ENCODE results near the gene MAP3K4. TPM values are rescaled to one million over a fixed set of nuclear protein-coding genes. Genes with fewer than 3 reads are reported as not detected.

Gene MAP3K4
- total RNA-seq, 1 experiment from 2014 or later: 54.3 TPM

DNA sequence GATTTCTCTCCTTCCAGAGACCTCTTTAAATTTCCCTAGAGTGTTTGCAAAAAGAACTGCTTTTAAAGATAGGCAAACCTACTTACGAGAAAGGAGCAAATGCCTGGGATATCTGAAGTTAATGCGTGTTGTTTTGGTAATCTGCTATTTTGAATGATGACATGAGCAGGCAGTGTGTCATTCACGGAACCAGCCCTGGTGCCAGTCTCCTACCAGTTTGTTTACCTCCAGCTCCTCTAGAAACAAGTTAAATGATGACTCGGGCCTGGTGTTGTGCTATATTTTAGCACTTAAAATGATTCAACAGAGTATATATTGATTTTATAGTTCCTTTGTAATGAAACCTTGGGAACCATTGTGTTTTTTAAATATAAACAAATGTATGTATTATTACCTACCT is 41.1 kb upstream of the MAP3K4 start:
- Histone ChIP-seq H3K9ac (ENCODE audit: extremely low read depth, insufficient read length, low read length) (no peak overlapping the region), H3K56ac (ENCODE audit: insufficient read length, low read depth, low read length) (no peak overlapping the region), H3K23ac (ENCODE audit: insufficient read length, low read depth, low read length) (no peak overlapping the region), H3K9me3 (ENCODE audit: control insufficient read depth, low read depth, low read length) (no peaks in the 10 kb centered on the region), H4K8ac (replicated peaks; ENCODE audit: insufficient read length, low read depth, low read length) (no peak overlapping the region), H2AFZ (ENCODE audit: low read length) (no peak overlapping the region), H2BK120ac (ENCODE audit: low read depth, low read length, poor library complexity, severe bottlenecking) (no peak overlapping the region), H2BK12ac (ENCODE audit: insufficient read length, low read depth, low read length) (no peak overlapping the region), H3K4me1 (ENCODE audit: insufficient read depth, low read length) (no peaks in the 10 kb centered on the region), H2AK5ac (ENCODE audit: insufficient read length, low read length) (no peak overlapping the region), H2BK5ac (ENCODE audit: insufficient read length, low read length) (no peak overlapping the region), H3K18ac (ENCODE audit: insufficient read length, low read depth, low read length) (no peak overlapping the region), H3K23me2 (ENCODE audit: insufficient read length, low read depth, low read length, poor library complexity, severe bottlenecking) (no peaks in the 10 kb centered on the region), H4K91ac (ENCODE audit: insufficient read length, low read depth, low read length) (no peak overlapping the region), H2BK15ac (ENCODE audit: low read depth, low read length) (no peak overlapping the region), H3K14ac (ENCODE audit: insufficient read depth, low read length) (no peak overlapping the region), H4K5ac (ENCODE audit: insufficient read length, low read depth, low read length) (no peak overlapping the region), H3K79me1 (ENCODE audit: insufficient read depth, low read depth, low read length, poor library complexity, severe bottlenecking) (no peaks in the 10 kb centered on the region), H2BK20ac (ENCODE audit: low read depth, low read length, poor library complexity, severe bottlenecking) (no peak overlapping the region), H3K27me3 (ENCODE audit: insufficient read depth, low read length) (no peaks in the 10 kb centered on the region), H3K4me2 (ENCODE audit: insufficient read depth, insufficient read length, low read length) (no peak overlapping the region), H3K27ac (ENCODE audit: insufficient read length, low read depth, low read length) (no peak overlapping the region), H3T11ph (ENCODE audit: low read length) (no peak overlapping the region), H3K4ac (ENCODE audit: low read depth, low read length) (no peak overlapping the region), H4K20me1 (ENCODE audit: control insufficient read depth, insufficient read depth, insufficient read length) (no peaks in the 10 kb centered on the region), H3K79me2 (ENCODE audit: insufficient read depth, low read length) (no peaks in the 10 kb centered on the region)
- H3K9me3 Mint-ChIP-seq: no peaks in the 10 kb centered on the region
- DNase-seq: no peak
- peaks cover 9 to 12% of the 10 kb centered on the region in 2 experiments for H3K4me1 Mint-ChIP-seq
- peaks cover 1% of the 10 kb centered on the region; the same call in 1 of the 2 replicates for H3K27me3 Mint-ChIP-seq (ENCODE audit: low read depth)
- no peak overlapping the region for H3K4me3 Mint-ChIP-seq
- no CpG with 5 or more reads among the region's 4 CpGs for WGBS (ENCODE audit: extremely low coverage, insufficient read length, low lambda C conversion rate)
- no peak overlapping the region for H3K27ac Mint-ChIP-seq
- TF ChIP-seq, protein P1, sequence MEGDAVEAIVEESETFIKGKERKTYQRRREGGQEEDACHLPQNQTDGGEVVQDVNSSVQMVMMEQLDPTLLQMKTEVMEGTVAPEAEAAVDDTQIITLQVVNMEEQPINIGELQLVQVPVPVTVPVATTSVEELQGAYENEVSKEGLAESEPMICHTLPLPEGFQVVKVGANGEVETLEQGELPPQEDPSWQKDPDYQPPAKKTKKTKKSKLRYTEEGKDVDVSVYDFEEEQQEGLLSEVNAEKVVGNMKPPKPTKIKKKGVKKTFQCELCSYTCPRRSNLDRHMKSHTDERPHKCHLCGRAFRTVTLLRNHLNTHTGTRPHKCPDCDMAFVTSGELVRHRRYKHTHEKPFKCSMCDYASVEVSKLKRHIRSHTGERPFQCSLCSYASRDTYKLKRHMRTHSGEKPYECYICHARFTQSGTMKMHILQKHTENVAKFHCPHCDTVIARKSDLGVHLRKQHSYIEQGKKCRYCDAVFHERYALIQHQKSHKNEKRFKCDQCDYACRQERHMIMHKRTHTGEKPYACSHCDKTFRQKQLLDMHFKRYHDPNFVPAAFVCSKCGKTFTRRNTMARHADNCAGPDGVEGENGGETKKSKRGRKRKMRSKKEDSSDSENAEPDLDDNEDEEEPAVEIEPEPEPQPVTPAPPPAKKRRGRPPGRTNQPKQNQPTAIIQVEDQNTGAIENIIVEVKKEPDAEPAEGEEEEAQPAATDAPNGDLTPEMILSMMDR (conservative IDR thresholded peaks at IDR 0.05): no peak
- no peaks in the 10 kb centered on the region for H3K36me3 Mint-ChIP-seq (ENCODE audit: insufficient read depth in 1 of 3, low read depth in 3 of 3)
